ENCODE data around the gene BCAS1.
"Not testable (repeated sequence)": the region's sequence is repeated elsewhere in the genome, so short reads cannot be mapped to it uniquely, and the experiment has no call there.

- not testable (repeated sequence) for TF ChIP-seq RELA (IDR thresholded peaks at IDR 0.05; ENCODE audit: borderline replicate concordance, partially characterized antibody); CTCF (IDR thresholded peaks at IDR 0.05 in 2 of 3, conservative IDR thresholded peaks at IDR 0.05 in 1 of 3; ENCODE audit: control insufficient read depth in 2 of 3, extremely low read depth in 1 of 3, insufficient read depth in 1 of 3, low read depth in 3 of 3, low read length in 3 of 3); TCF12 (IDR thresholded peaks at IDR 0.05; ENCODE audit: low read depth, low read length); ZNF207 (IDR thresholded peaks at IDR 0.05; ENCODE audit: borderline replicate concordance); RCOR1 (conservative IDR thresholded peaks at IDR 0.05; ENCODE audit: low read depth, low read length); ZBED1 (IDR thresholded peaks at IDR 0.05; ENCODE audit: borderline replicate concordance); IKZF2 (IDR thresholded peaks at IDR 0.05); SIX5 (IDR thresholded peaks at IDR 0.05; ENCODE audit: low read depth, low read length, severe bottlenecking); CBX5 (IDR thresholded peaks at IDR 0.05; ENCODE audit: low read depth)
These were observed 96.5 kb downstream of the BCAS1 start for GRCh38 chr20:53973882-53974281.
